HEK293 (cell line): ENCODE measurements around the gene ADSS1.
A peak's percentile ranks its signal among the peaks of the same experiment; 100 is the strongest.

Experiments used
- CTCF ChIA-PET: fragments of 350-600 bp; formaldehyde crosslinking; extraction: SDS; loops from one replicate; lab custom pipeline; 2021; ENCODE audit warnings: antibody characterized with exemption; lab: Yijun Ruan, JAX
- POLR2A ChIA-PET: fragments of 300-600 bp; formaldehyde crosslinking; extraction: SDS; loops from one replicate; lab custom pipeline; 2020; ENCODE audit warnings: antibody characterized with exemption, inconsistent platforms; lab: Yijun Ruan, JAX
- H3K27ac ChIP-seq: fragments of 200-500 bp; sonication (Bioruptor generic); 2 replicates; pipeline ENCODE4 v1.5.1; 2014; ENCODE audit warnings: low read depth, low read length, control low read depth, inconsistent platforms; ENCODE audit errors: extremely low read depth
- H3K36me3 ChIP-seq, 2 experiments: fragments of 200-500 bp in 1 of 2; sonication (Bioruptor generic) in 1 of 2; 1 replicate in 1 of 2; 2 replicates in 1 of 2; pipeline ENCODE4 v1.5.1; 2014 to 2017; ENCODE audit warnings: inconsistent platforms in 2 of 2, low read length in 2 of 2; ENCODE audit not compliant: control insufficient read depth in 2 of 2, insufficient read depth in 1 of 2
- H3K4me1 ChIP-seq: fragments of 200-500 bp; sonication (Bioruptor generic); 2 replicates; pipeline ENCODE4 v1.5.1; 2014; ENCODE audit warnings: mild to moderate bottlenecking, low read length, inconsistent platforms; ENCODE audit not compliant: control insufficient read depth, insufficient read depth
- H3K4me3 ChIP-seq: 2 replicates; pipeline ENCODE4 v1.5.1; 2011; ENCODE audit warnings: low read depth, mild to moderate bottlenecking, control low read depth, low read length, moderate library complexity
- H3K9me3 ChIP-seq: fragments of 200-500 bp; sonication (Bioruptor generic); 2 replicates; pipeline ENCODE4 v1.5.1; 2014; ENCODE audit warnings: low read depth, low read length, inconsistent platforms; ENCODE audit not compliant: control insufficient read depth, insufficient read depth
- EGR2 ChIP-seq: fragments of 450-650 bp; formaldehyde crosslinking; IDR thresholded peaks from 2 replicates; pipeline ENCODE4 v1.5.1; 2016; ENCODE audit warnings: low read depth, missing biosample characterization, missing genetic modification characterization
- GLI4 ChIP-seq: fragments of 450-650 bp; formaldehyde crosslinking; IDR thresholded peaks from 2 replicates; pipeline ENCODE4 v1.5.1; 2016; ENCODE audit warnings: missing biosample characterization, missing genetic modification characterization
- GLIS2 ChIP-seq: fragments of 450-650 bp; formaldehyde crosslinking; IDR thresholded peaks from 2 replicates; pipeline ENCODE4 v1.5.1; 2016; ENCODE audit warnings: missing biosample characterization, missing genetic modification characterization
- KLF10 ChIP-seq: fragments of 450-650 bp; IDR thresholded peaks from 2 replicates; pipeline ENCODE4 v1.5.1; 2018; ENCODE audit warnings: missing biosample characterization, mild to moderate bottlenecking, missing genetic modification characterization
- MYNN ChIP-seq: fragments of 450-650 bp; formaldehyde crosslinking; IDR thresholded peaks from 2 replicates; pipeline ENCODE4 v1.5.1; 2016; ENCODE audit warnings: missing biosample characterization, missing genetic modification characterization, borderline replicate concordance
- ZBTB8A ChIP-seq: fragments of 450-650 bp; formaldehyde crosslinking; IDR thresholded peaks from 2 replicates; pipeline ENCODE4 v1.5.1; 2016; ENCODE audit warnings: missing biosample characterization, missing genetic modification characterization
- ZFHX2 ChIP-seq: fragments of 450-650 bp; formaldehyde crosslinking; conservative IDR thresholded peaks from 2 replicates; pipeline ENCODE4 v1.5.1; 2016; ENCODE audit warnings: missing biosample characterization, missing genetic modification characterization
- ZNF140 ChIP-seq: fragments of 450-650 bp; formaldehyde crosslinking; IDR thresholded peaks from 2 replicates; pipeline ENCODE4 v1.5.1; 2016; ENCODE audit warnings: missing biosample characterization, missing genetic modification characterization
- ZNF174 ChIP-seq: fragments of 450-650 bp; formaldehyde crosslinking; IDR thresholded peaks from 2 replicates; pipeline ENCODE4 v1.5.0; 2017; ENCODE audit warnings: missing biosample characterization, mild to moderate bottlenecking, missing genetic modification characterization
- ZNF239 ChIP-seq: fragments of 450-650 bp; formaldehyde crosslinking; IDR thresholded peaks from 2 replicates; pipeline ENCODE4 v1.5.1; 2016; ENCODE audit warnings: missing biosample characterization, missing genetic modification characterization
- ZNF311 ChIP-seq: fragments of 450-650 bp; formaldehyde crosslinking; IDR thresholded peaks from 2 replicates; pipeline ENCODE4 v1.5.1; 2017; ENCODE audit warnings: missing biosample characterization, missing genetic modification characterization, borderline replicate concordance
- ZNF335 ChIP-seq: fragments of 450-650 bp; formaldehyde crosslinking; conservative IDR thresholded peaks from 2 replicates; pipeline ENCODE4 v1.5.1; 2016; ENCODE audit warnings: missing biosample characterization, missing genetic modification characterization
- ZNF548 ChIP-seq: fragments of 450-650 bp; formaldehyde crosslinking; IDR thresholded peaks from 2 replicates; pipeline ENCODE4 v1.5.1; 2016; ENCODE audit warnings: missing biosample characterization, missing genetic modification characterization
- ZNF596 ChIP-seq: fragments of 450-650 bp; IDR thresholded peaks from 2 replicates; pipeline ENCODE4 v1.5.0; 2018; ENCODE audit warnings: missing biosample characterization, mild to moderate bottlenecking, missing genetic modification characterization, moderate library complexity
- ZNF660 ChIP-seq: fragments of 450-650 bp; IDR thresholded peaks from 2 replicates; pipeline ENCODE4 v1.5.1; 2018; ENCODE audit warnings: missing biosample characterization, mild to moderate bottlenecking, missing genetic modification characterization
- ZNF677 ChIP-seq: fragments of 450-650 bp; IDR thresholded peaks from 2 replicates; pipeline ENCODE4 v1.5.0; 2018; ENCODE audit warnings: missing biosample characterization, mild to moderate bottlenecking, missing genetic modification characterization, moderate library complexity
- TF ChIP-seq, protein P1 (sequence below): fragments of 450-650 bp; formaldehyde crosslinking; IDR thresholded peaks from 2 replicates; pipeline ENCODE4 v1.5.1; 2016; ENCODE audit warnings: missing biosample characterization, missing genetic modification characterization
- TF ChIP-seq, protein P2 (sequence below): fragments of 450-650 bp; formaldehyde crosslinking; optimal IDR thresholded peaks from 2 replicates; pipeline ENCODE3; 2016; ENCODE audit warnings: missing biosample characterization, mild to moderate bottlenecking, missing genetic modification characterization
- TF ChIP-seq, protein P3 (sequence below): sonication (generic); formaldehyde crosslinking; IDR thresholded peaks from 2 replicates; pipeline ENCODE4 v1.8.1; 2022; ENCODE audit warnings: mild to moderate bottlenecking, moderate library complexity, missing genetic modification reagents
- TF ChIP-seq, protein P4 (sequence below): fragments of 450-650 bp; formaldehyde crosslinking; IDR thresholded peaks from 2 replicates; pipeline ENCODE4 v1.5.1; 2017; ENCODE audit warnings: missing biosample characterization, missing genetic modification characterization
- TF ChIP-seq, protein P5 (sequence below): fragments of 450-650 bp; formaldehyde crosslinking; IDR thresholded peaks from 2 replicates; pipeline ENCODE4 v1.5.1; 2016; ENCODE audit warnings: missing biosample characterization, missing genetic modification characterization

The ADSS1 gene

DNA sequence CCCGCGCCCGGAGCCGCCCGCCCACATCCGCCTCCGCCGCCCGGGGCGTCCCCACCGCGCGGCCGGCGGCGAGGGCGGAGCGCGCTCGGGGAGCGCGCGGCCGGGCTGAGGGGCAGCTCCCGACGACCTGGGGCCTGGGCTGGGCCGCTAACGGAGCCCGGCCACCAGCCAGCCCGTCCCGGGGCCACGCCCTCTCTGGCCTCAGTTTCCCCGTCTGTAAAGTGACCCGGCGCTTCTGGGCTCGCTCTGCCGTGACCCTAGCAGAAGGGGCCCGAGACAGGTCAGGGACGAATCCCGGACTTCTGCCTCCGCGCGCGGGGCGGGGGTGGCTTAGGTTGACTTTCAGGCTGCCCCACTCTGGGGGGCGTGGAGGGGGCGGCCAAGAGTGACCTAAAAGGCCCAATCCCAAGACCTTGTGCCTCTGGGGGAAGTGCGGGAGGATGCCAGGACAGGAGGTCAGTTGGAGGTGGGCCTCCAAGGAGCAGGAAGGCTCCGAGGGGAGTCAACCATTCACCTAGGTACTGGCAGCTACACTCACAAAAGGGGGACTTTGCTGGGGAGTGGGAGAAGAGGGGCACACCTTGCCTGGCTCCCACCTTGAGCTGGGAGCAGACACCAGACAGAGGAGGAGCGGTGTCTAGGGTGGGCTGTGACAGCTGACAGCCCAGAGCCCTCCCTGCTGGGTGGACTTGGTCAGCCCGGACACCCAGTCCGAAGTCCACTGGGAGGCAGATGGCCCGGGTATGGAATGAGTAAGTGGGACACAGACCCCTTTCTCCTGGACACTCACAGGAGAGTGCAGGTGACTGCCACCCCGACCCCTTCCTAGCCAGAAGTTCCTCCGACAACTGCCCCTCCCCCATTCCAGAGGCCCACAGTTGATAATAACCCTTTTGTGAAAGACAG is 72.0 kb downstream of the ADSS1 start (continued):
- TF ChIP-seq, protein P1, sequence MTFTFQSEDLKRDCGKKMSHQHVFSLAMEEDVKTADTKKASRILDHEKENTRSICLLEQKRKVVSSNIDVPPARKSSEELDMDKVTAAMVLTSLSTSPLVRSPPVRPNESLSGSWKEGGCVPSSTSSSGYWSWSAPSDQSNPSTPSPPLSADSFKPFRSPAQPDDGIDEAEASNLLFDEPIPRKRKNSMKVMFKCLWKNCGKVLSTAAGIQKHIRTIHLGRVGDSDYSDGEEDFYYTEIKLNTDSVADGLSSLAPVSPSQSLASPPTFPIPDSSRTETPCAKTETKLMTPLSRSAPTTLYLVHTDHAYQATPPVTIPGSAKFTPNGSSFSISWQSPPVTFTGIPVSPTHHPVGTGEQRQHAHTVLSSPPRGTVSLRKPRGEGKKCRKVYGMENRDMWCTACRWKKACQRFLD = no peak
- no peak for TF ChIP-seq ZNF140 (tag by site-specific recombination)
- TF ChIP-seq ZNF677 (tag by site-specific recombination) = 0 out of 2 replicates have a peak, but pooled peaks have one; percentile 6
- TF ChIP-seq ZNF239 (tag by site-specific recombination) = no peak
- TF ChIP-seq ZNF548 (tag by site-specific recombination) = no peak
- peak; percentile 62 for TF ChIP-seq ZFHX2 (tag by site-specific recombination)
- peak; percentile 77 for TF ChIP-seq ZBTB8A (tag by site-specific recombination)
- TF ChIP-seq KLF10 (tag by site-specific recombination) = 0 out of 2 replicates have a peak, but pooled peaks have one; percentile 27
- TF ChIP-seq ZNF660 (tag by site-specific recombination) = no peak
- TF ChIP-seq, protein P2, sequence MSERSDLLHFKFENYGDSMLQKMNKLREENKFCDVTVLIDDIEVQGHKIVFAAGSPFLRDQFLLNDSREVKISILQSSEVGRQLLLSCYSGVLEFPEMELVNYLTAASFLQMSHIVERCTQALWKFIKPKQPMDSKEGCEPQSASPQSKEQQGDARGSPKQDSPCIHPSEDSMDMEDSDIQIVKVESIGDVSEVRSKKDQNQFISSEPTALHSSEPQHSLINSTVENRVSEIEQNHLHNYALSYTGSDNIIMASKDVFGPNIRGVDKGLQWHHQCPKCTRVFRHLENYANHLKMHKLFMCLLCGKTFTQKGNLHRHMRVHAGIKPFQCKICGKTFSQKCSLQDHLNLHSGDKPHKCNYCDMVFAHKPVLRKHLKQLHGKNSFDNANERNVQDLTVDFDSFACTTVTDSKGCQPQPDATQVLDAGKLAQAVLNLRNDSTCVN (tag by site-specific recombination) = peak; percentile 35
- 0 out of 2 replicates have a peak, but pooled peaks have one; percentile 10 for TF ChIP-seq ZNF596
- no peak for TF ChIP-seq GLI4 (tag by site-specific recombination)
- TF ChIP-seq, protein P3, sequence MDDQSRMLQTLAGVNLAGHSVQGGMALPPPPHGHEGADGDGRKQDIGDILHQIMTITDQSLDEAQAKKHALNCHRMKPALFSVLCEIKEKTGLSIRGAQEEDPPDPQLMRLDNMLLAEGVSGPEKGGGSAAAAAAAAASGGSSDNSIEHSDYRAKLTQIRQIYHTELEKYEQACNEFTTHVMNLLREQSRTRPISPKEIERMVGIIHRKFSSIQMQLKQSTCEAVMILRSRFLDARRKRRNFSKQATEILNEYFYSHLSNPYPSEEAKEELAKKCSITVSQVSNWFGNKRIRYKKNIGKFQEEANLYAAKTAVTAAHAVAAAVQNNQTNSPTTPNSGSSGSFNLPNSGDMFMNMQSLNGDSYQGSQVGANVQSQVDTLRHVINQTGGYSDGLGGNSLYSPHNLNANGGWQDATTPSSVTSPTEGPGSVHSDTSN (CRISPR knock-in tag) = no peak
- TF ChIP-seq, protein P4, sequence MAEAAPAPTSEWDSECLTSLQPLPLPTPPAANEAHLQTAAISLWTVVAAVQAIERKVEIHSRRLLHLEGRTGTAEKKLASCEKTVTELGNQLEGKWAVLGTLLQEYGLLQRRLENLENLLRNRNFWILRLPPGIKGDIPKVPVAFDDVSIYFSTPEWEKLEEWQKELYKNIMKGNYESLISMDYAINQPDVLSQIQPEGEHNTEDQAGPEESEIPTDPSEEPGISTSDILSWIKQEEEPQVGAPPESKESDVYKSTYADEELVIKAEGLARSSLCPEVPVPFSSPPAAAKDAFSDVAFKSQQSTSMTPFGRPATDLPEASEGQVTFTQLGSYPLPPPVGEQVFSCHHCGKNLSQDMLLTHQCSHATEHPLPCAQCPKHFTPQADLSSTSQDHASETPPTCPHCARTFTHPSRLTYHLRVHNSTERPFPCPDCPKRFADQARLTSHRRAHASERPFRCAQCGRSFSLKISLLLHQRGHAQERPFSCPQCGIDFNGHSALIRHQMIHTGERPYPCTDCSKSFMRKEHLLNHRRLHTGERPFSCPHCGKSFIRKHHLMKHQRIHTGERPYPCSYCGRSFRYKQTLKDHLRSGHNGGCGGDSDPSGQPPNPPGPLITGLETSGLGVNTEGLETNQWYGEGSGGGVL (tag by site-specific recombination) = no peak
- 0 out of 2 replicates have a peak, but pooled peaks have one; percentile 24 for TF ChIP-seq EGR2 (tag by site-specific recombination)
- no peak for TF ChIP-seq MYNN (tag by site-specific recombination)
- no peak for TF ChIP-seq ZNF174 (tag by site-specific recombination)
- peak; percentile 61 for TF ChIP-seq GLIS2 (tag by site-specific recombination)
- 0 out of 2 replicates have a peak, but pooled peaks have one; percentile 19 for TF ChIP-seq ZNF335 (tag by site-specific recombination)

DNA sequence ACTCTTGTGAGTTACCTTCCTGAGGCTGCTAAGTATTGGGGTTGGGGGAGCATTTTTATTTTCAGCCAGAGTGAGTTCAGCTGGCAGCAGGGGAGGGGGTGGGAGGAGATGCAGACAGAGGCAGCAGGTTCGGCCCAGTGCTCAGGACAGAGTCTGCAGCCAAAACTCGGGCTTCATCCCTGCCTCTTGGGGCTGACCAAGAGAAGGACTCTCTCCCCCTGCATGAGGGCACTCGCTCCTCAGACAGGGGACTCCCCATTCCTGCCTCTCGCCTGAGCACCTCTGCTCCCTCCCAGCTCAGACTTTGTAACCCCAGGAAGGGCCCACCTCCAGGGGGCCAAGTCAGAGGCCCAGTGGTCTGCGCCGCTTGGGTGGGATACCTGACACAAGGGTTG is 72.7 kb downstream of the ADSS1 start:
- ChIA-PET CTCF (no interaction called here), POLR2A (interaction anchor here (0.6 to 1.1 kb wide), 2 partner anchors 12 to 44 kb away, joined by 3 to 8 read pairs; partner anchors contain the start of gene SIVA1)
- no peaks in the 10 kb centered on the region for H3K9me3 ChIP-seq
- no peak overlapping the region for H3K4me3 ChIP-seq
- no peak overlapping the region for H3K27ac ChIP-seq
- peaks cover 14% of the 10 kb centered on the region for H3K4me1 ChIP-seq
- H3K36me3 ChIP-seq = peaks cover 0 to 18% of the 10 kb centered on the region in 2 experiments; a peak in 1 of 3 replicates
- TF ChIP-seq ZBTB8A (tag by site-specific recombination) (0 out of 2 replicates have a peak, but pooled peaks have one; percentile 11), ZNF311 (tag by site-specific recombination) (no peak)
- TF ChIP-seq, protein P5, sequence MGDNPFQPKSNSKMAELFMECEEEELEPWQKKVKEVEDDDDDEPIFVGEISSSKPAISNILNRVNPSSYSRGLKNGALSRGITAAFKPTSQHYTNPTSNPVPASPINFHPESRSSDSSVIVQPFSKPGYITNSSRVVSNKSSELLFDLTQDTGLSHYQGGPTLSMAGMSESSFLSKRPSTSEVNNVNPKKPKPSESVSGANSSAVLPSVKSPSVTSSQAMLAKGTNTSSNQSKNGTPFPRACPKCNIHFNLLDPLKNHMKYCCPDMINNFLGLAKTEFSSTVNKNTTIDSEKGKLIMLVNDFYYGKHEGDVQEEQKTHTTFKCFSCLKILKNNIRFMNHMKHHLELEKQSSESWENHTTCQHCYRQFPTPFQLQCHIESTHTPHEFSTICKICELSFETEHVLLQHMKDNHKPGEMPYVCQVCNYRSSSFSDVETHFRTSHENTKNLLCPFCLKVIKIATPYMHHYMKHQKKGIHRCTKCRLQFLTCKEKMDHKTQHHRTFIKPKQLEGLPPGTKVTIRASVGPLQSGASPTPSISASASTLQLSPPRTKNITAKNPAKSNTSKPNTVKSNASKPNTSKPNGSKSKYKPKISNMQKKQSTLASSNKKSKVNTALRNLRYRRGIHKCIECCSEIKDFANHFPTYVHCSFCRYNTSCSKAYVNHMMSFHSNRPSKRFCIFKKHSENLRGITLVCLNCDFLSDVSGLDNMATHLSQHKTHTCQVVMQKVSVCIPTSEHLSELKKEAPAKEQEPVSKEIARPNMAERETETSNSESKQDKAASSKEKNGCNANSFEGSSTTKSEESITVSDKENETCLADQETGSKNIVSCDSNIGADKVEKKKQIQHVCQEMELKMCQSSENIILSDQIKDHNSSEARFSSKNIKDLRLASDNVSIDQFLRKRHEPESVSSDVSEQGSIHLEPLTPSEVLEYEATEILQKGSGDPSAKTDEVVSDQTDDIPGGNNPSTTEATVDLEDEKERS = no peak
